WTC11 (cell line): ENCODE data around the gene PAOX. TPM values are rescaled to one million over a fixed set of nuclear protein-coding genes. Genes with fewer than 3 reads are reported as not detected.
A peak's percentile ranks its signal among the peaks of the same experiment; 100 is the strongest.

Experiments used
- ATAC-seq: fragments of 200-7000 bp; cut with Tn5 transposase; 2 replicates; pipeline ENCODE4 v1.10.0; 2021; ENCODE audit warnings: mild to moderate bottlenecking, moderate library complexity
- CTCF ChIA-PET: fragments of 300-600 bp; sonication (Branson Sonifier 250); formaldehyde crosslinking; loops from one replicate; lab custom pipeline; 2021; ENCODE audit warnings: antibody characterized with exemption; lab: Charles Lee
- POLR2A ChIA-PET: fragments of 350-600 bp; sonication (Branson Sonifier 250); formaldehyde crosslinking; loops from one replicate; lab custom pipeline; 2021; ENCODE audit warnings: antibody characterized with exemption; lab: Charles Lee
- DNase-seq: peaks from one replicate; pipeline ENCODE4 v3.0.0; 2021; ENCODE audit warnings: low spot score
- H3K27ac Mint-ChIP-seq: 2 replicates; pipeline ENCODE4 v1.8.0; 2021; ENCODE audit warnings: mixed read lengths
- H3K27me3 Mint-ChIP-seq: 2 replicates; pipeline ENCODE4 v1.8.0; 2021; ENCODE audit warnings: low read depth, mild to moderate bottlenecking, moderate library complexity, mixed read lengths
- H3K36me3 Mint-ChIP-seq: 2 replicates; pipeline ENCODE4 v1.8.0; 2021; ENCODE audit warnings: mixed read lengths
- H3K4me1 Mint-ChIP-seq: 2 replicates; pipeline ENCODE4 v1.8.0; 2022; ENCODE audit warnings: mixed read lengths
- H3K4me3 Mint-ChIP-seq: 2 replicates; pipeline ENCODE4 v1.8.0; 2021; ENCODE audit warnings: mild to moderate bottlenecking, moderate library complexity, mixed read lengths
- H3K9me3 Mint-ChIP-seq: 2 replicates; pipeline ENCODE4 v1.8.0; 2021; ENCODE audit warnings: mixed read lengths
- ATF3 ChIP-seq: sonication (generic); formaldehyde crosslinking; conservative IDR thresholded peaks from 2 replicates; pipeline ENCODE4 v1.8.1; 2022; ENCODE audit warnings: mild to moderate bottlenecking, missing genetic modification reagents
- CBFB ChIP-seq: sonication (generic); formaldehyde crosslinking; IDR thresholded peaks from 2 replicates; pipeline ENCODE4 v1.8.1; 2022; ENCODE audit warnings: mild to moderate bottlenecking, low read depth, missing genetic modification reagents
- CDX4 ChIP-seq: fragments of 250-450 bp; sonication (Bioruptor Pico); IDR thresholded peaks from 2 replicates; pipeline ENCODE4 v1.9.0; 2021; ENCODE audit warnings: moderate library complexity, mild to moderate bottlenecking, inconsistent platforms, borderline replicate concordance
- CTCF ChIP-seq: fragments of 200-600 bp; IDR thresholded peaks from 2 replicates; pipeline ENCODE4 v1.8.0; 2022; ENCODE audit warnings: antibody characterized with exemption
- E2F1 ChIP-seq: sonication (generic); formaldehyde crosslinking; IDR thresholded peaks from 2 replicates; pipeline ENCODE4 v1.8.0; 2022; ENCODE audit warnings: mild to moderate bottlenecking, missing genetic modification reagents
- ELF4 ChIP-seq: sonication (generic); formaldehyde crosslinking; IDR thresholded peaks from 2 replicates; pipeline ENCODE4 v1.8.1; 2022; ENCODE audit warnings: low read depth, mild to moderate bottlenecking, moderate library complexity, missing genetic modification reagents
- ERG ChIP-seq: fragments of 250-450 bp; sonication (Bioruptor Pico); IDR thresholded peaks from 2 replicates; pipeline ENCODE4 v1.8.0; 2021; ENCODE audit warnings: mild to moderate bottlenecking
- ETV6 ChIP-seq: sonication (generic); formaldehyde crosslinking; IDR thresholded peaks from 2 replicates; pipeline ENCODE4 v1.8.1; 2022; ENCODE audit warnings: mild to moderate bottlenecking, missing genetic modification reagents
- GABPB1 ChIP-seq: sonication (generic); formaldehyde crosslinking; IDR thresholded peaks from 2 replicates; pipeline ENCODE4 v1.8.1; 2023; ENCODE audit warnings: mild to moderate bottlenecking, missing genetic modification reagents
- GTF2I ChIP-seq: fragments of 250-450 bp; sonication (Bioruptor Pico); conservative IDR thresholded peaks from 2 replicates; pipeline ENCODE4 v1.4.0; 2021; ENCODE audit warnings: mild to moderate bottlenecking
- MXD4 ChIP-seq: fragments of 250-450 bp; sonication (Bioruptor Pico); IDR thresholded peaks from 2 replicates; pipeline ENCODE4 v1.8.0; 2021; ENCODE audit warnings: mild to moderate bottlenecking, moderate library complexity, borderline replicate concordance
- NR1H2 ChIP-seq: sonication (generic); formaldehyde crosslinking; IDR thresholded peaks from 2 replicates; pipeline ENCODE4 v1.9.0; 2021; ENCODE audit warnings: mild to moderate bottlenecking, moderate library complexity, missing genetic modification reagents
- SMAD4 ChIP-seq: sonication (generic); formaldehyde crosslinking; IDR thresholded peaks from 2 replicates; pipeline ENCODE4 v1.8.0; 2022; ENCODE audit warnings: mild to moderate bottlenecking, missing genetic modification reagents
- SOX15 ChIP-seq: fragments of 250-450 bp; sonication (Bioruptor Pico); IDR thresholded peaks from 2 replicates; pipeline ENCODE4 v1.9.0; 2021; ENCODE audit warnings: mild to moderate bottlenecking
- TEAD1 ChIP-seq: sonication (generic); formaldehyde crosslinking; IDR thresholded peaks from 2 replicates; pipeline ENCODE4 v1.8.0; 2022; ENCODE audit warnings: mild to moderate bottlenecking, missing genetic modification reagents
- TP53 ChIP-seq: sonication (generic); formaldehyde crosslinking; IDR thresholded peaks from 2 replicates; pipeline ENCODE4 v1.8.1; 2023; ENCODE audit warnings: mild to moderate bottlenecking, missing genetic modification reagents
- ZNF121 ChIP-seq: sonication (generic); formaldehyde crosslinking; IDR thresholded peaks from 2 replicates; pipeline ENCODE4 v1.8.0; 2023; ENCODE audit warnings: missing genetic modification reagents
- ZNF219 ChIP-seq: sonication (generic); formaldehyde crosslinking; IDR thresholded peaks from 2 replicates; pipeline ENCODE4 v1.8.0; 2023; ENCODE audit warnings: missing genetic modification reagents, mild to moderate bottlenecking, borderline replicate concordance
- ZNF281 ChIP-seq: sonication (generic); formaldehyde crosslinking; IDR thresholded peaks from 2 replicates; pipeline ENCODE4 v1.8.0; 2023; ENCODE audit warnings: mild to moderate bottlenecking, missing genetic modification reagents
- ZNF396 ChIP-seq: fragments of 250-450 bp; sonication (Bioruptor Pico); IDR thresholded peaks from 2 replicates; pipeline ENCODE4 v1.8.0; 2021; ENCODE audit warnings: mild to moderate bottlenecking, moderate library complexity, borderline replicate concordance
- ZNF423 ChIP-seq: fragments of 250-450 bp; sonication (Bioruptor Pico); IDR thresholded peaks from 2 replicates; pipeline ENCODE4 v2.1.2; 2022; ENCODE audit warnings: mild to moderate bottlenecking, moderate library complexity
- ZNF671 ChIP-seq: fragments of 250-450 bp; sonication (Bioruptor Pico); IDR thresholded peaks from 2 replicates; pipeline ENCODE4 v1.8.0; 2021; ENCODE audit warnings: mild to moderate bottlenecking
- total RNA-seq: library from RNA; stranded (reverse); gene quantifications from 3 replicates; pipeline ENCODE4 v1.2.3, GENCODE V29; 2021

The PAOX gene
- total RNA-seq, 1 experiment from 2014 or later: 3.6 TPM

- ChIA-PET CTCF (interaction anchor here (1.7 to 2.1 kb wide), 2 partner anchors 10 to 18 kb away, joined by 7 to 19 read pairs; partner anchors contain the start of gene FUOM), POLR2A (interaction anchor here (0.5 to 0.7 kb wide), 3 partner anchors 32 to 68 kb away, joined by 3 to 5 read pairs (median 3); no protein-coding TSS in a partner anchor)
- peaks cover 17% of the 10 kb centered on the region for H3K27me3 Mint-ChIP-seq
Measured at GRCh38 chr10:133347710-133348517, 31.1 kb upstream of the PAOX start.

GRCh38 chr10:133349160-133349568, 29.9 kb upstream of the PAOX start:
- ATAC-seq (no peak), DNase-seq (no peak)
- Mint-ChIP-seq H3K36me3 (no peaks in the 10 kb centered on the region), H3K9me3 (no peaks in the 10 kb centered on the region), H3K4me1 (peaks cover 9% of the 10 kb centered on the region), H3K27ac (no peak overlapping the region), H3K4me3 (no peak overlapping the region), H3K27me3 (peaks cover 11% of the 10 kb centered on the region)
- CTCF ChIA-PET: no interaction called here
- POLR2A ChIA-PET: no interaction called here
- TF ChIP-seq ELF4 (no peak), E2F1 (CRISPR knock-in tag) (no peak), MXD4 (CRISPR knock-in tag) (no peak), ERG (CRISPR knock-in tag) (no peak), SOX15 (CRISPR knock-in tag) (no peak), GABPB1 (no peak), ZNF423 (CRISPR knock-in tag) (no peak), ZNF121 (CRISPR knock-in tag) (no peak), NR1H2 (CRISPR knock-in tag) (no peak), SMAD4 (no peak), TP53 (CRISPR knock-in tag) (no peak), ATF3 (CRISPR knock-in tag) (no peak), CTCF (no peak)

More at GRCh38 chr10:133347710-133348517, 31.1 kb upstream of the PAOX start:
- no peak overlapping the region for H3K4me3 Mint-ChIP-seq
- no peaks in the 10 kb centered on the region for H3K36me3 Mint-ChIP-seq
- no peaks in the 10 kb centered on the region for H3K9me3 Mint-ChIP-seq
- peaks cover 15% of the 10 kb centered on the region for H3K4me1 Mint-ChIP-seq
- TF ChIP-seq CDX4 (CRISPR knock-in tag) (no peak), GABPB1 (peak; percentile 10; the same call in 1 of the 2 replicates)
- ATAC-seq (no peak), DNase-seq (no peak)
- H3K27ac Mint-ChIP-seq: no peak overlapping the region

GRCh38 chr10:133349577-133350011, 29.5 kb upstream of the PAOX start:
- Mint-ChIP-seq H3K27me3 (peaks cover 11% of the 10 kb centered on the region), H3K4me1 (peaks cover 9% of the 10 kb centered on the region), H3K9me3 (no peaks in the 10 kb centered on the region), H3K36me3 (no peaks in the 10 kb centered on the region), H3K27ac (no peak overlapping the region), H3K4me3 (no peak overlapping the region)
- POLR2A ChIA-PET: no interaction called here
- DNase-seq (no peak), ATAC-seq (no peak)
- CTCF ChIA-PET: no interaction called here
- TF ChIP-seq ZNF671 (CRISPR knock-in tag) (no peak), TP53 (CRISPR knock-in tag) (no peak), CBFB (no peak), TEAD1 (CRISPR knock-in tag) (no peak), ZNF396 (CRISPR knock-in tag) (no peak), ETV6 (CRISPR knock-in tag) (no peak), SMAD4 (no peak; the same call in 1 of the 2 replicates), ZNF281 (CRISPR knock-in tag) (no peak), ZNF219 (CRISPR knock-in tag) (no peak), GTF2I (CRISPR knock-in tag) (no peak), ERG (CRISPR knock-in tag) (no peak), MXD4 (CRISPR knock-in tag) (no peak)
